Measurements from ENCODE around the gene ALS2CL.

DNA sequence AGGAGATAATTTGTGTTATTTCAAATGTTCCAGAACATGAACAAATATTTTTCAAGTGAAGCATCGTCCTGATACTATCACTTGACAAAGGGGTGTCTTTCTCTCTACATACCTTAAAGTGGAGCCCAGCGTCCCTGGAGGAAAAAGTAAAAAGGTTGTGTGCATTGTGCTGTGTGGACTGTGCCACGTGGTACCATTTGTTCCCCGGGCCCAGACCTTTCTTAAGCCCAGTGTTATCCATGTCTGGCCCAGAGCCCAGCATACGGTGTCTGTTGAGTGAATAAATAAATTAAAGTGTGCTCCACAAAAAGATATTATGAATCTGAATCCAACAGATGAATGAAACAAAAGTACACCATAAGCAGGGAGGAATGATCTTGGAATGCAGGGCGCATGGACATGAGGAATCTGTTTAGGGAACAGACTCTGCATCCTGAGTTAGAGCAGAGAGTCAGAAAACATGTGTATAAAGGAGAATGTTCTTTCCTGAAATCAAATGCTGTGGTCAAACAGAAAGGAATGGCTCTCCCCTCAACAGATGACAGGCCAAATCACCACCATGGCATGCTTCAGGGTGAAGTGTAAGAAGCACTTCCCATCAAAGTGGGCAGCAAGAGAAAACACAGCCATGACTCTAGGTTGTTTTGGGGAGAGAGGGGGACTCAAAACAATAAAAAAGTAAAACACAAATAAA, 32.3 kb upstream of the ALS2CL start:
- TF ChIP-seq EZH2phosphoT487 (IDR thresholded peaks at IDR 0.05; ENCODE audit: insufficient read depth, low read depth) (no peak), EZH2 (IDR thresholded peaks at IDR 0.05; ENCODE audit: insufficient read depth, poor library complexity, severe bottlenecking) (no peak)

Data from GM23248 (cell line).